HG02973 (cell line): ENCODE data around the gene GTF2H2C_2.
A peak's percentile ranks its signal among the peaks of the same experiment; 100 is the strongest.
"Not testable (repeated sequence)": the region's sequence is repeated elsewhere in the genome, so short reads cannot be mapped to it uniquely, and the experiment has no call there.

Experiments
- ATAC-seq: cut with Tn5 transposase; IDR thresholded peaks from one replicate; pipeline ENCODE4 v1.9.1; 2021; ENCODE audit warnings: moderate library complexity; ENCODE audit not compliant: unreplicated experiment

GTF2H2C_2 gene

GRCh38 chr5:70415117-70415516, at the start of gene GTF2H2C_2:
Gene GTF2H2C_2 (plus strand): TSS chr5:70415368.
- ATAC-seq = peak; percentile 98

GRCh38 chr5:70400984-70401686, 14.0 kb upstream of the GTF2H2C_2 start:
- ATAC-seq = not testable (repeated sequence)

- ATAC-seq = not testable (repeated sequence)
Measured at GRCh38 chr5:70421322-70421721, 6.2 kb downstream of the GTF2H2C_2 start.

GRCh38 chr5:70423215-70423614, 8.0 kb downstream of the GTF2H2C_2 start:
- ATAC-seq = not testable (repeated sequence)

- not testable (repeated sequence) for ATAC-seq
Measured at GRCh38 chr5:70438518-70438917, 23.4 kb downstream of the GTF2H2C_2 start.

GRCh38 chr5:70449565-70449964, 34.4 kb downstream of the GTF2H2C_2 start:
- not testable (repeated sequence) for ATAC-seq

GRCh38 chr5:70451249-70451984, 36.2 kb downstream of the GTF2H2C_2 start:
- not testable (repeated sequence) for ATAC-seq

- ATAC-seq = peak; percentile 94
Measured at GRCh38 chr5:70457093-70457492, 41.9 kb downstream of the GTF2H2C_2 start.

GRCh38 chr5:70459188-70459587, 44.0 kb downstream of the GTF2H2C_2 start:
- ATAC-seq = not testable (repeated sequence)

- not testable (repeated sequence) for ATAC-seq
Measured at GRCh38 chr5:70461984-70462383, 46.8 kb downstream of the GTF2H2C_2 start.

- ATAC-seq = not testable (repeated sequence)
Measured at GRCh38 chr5:70464019-70464637, 49.0 kb downstream of the GTF2H2C_2 start.

- not testable (repeated sequence) for ATAC-seq
Measured at GRCh38 chr5:70469926-70470509, 54.9 kb downstream of the GTF2H2C_2 start.
